NCI-H82 (cell line): ENCODE results near the gene TUSC2.

ENCODE experiments used
- DNase-seq: peaks from one replicate; lab custom pipeline; 2025; lab: John Stamatoyannopoulos, UW

TUSC2 gene

DNA sequence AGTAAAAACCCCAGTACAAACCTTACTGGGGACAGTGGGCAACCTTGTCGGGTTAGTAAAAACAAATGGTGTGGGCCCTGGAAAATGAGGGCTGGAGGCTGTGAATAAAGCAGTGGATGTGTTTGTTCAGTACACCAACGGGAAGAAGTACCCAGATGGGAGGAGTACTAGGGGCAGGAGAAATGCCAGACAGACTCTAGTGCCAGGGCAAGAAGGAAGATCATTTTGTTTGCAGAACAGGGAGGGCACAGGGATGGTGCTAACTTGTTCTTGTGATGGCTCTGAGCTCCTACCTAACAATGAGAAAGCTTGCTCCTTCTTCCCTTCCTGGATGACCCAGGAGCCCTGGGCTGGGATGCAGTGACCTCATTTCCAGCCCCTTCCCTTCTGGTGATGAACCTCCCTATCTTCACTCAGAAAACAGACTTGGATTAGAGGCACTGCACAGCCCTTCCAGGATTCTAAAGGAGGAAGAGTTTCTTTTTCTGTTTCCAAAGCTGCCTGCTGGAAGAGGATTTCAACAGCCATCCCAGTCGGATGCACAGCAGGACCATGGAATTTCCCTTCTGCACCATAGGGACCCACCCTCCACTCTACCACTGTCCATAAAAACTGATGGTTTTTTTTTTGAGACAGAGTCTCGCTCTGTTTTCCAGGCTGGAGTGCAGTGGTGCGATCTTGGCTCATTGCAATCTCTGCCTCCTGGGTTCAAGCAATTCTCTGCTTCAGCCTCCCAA, 6.5 kb upstream of the TUSC2 start:
- DNase-seq = no peak

DNA sequence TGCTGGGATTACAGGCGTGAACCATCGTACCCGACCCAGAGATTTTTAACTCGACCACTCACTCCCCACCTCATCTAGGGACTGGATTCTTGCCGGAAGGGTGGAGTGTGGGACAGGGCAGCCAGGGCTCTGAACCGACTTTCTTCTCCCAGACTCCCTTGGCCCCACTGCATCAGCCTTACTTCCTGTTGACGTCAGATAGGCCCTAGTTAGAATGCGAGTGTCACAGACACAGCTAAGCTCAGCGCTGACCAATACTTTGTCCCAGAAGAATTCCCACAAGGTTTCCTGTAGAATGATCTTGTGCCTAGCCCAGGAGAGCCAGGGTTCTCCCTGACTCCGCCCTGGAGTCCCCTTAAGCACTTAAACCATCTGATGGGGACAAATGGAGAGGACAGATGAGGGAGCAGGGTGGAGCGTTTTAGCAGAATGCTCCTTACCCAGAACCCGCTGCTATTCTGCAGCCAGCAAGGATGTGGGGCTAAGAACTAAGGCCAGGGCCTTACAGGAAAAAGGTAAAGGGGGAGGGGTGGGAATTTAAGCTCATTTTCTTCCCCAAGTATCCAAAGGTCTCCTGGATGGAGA, 5.8 kb upstream of the TUSC2 start:
- DNase-seq = no peak

DNA sequence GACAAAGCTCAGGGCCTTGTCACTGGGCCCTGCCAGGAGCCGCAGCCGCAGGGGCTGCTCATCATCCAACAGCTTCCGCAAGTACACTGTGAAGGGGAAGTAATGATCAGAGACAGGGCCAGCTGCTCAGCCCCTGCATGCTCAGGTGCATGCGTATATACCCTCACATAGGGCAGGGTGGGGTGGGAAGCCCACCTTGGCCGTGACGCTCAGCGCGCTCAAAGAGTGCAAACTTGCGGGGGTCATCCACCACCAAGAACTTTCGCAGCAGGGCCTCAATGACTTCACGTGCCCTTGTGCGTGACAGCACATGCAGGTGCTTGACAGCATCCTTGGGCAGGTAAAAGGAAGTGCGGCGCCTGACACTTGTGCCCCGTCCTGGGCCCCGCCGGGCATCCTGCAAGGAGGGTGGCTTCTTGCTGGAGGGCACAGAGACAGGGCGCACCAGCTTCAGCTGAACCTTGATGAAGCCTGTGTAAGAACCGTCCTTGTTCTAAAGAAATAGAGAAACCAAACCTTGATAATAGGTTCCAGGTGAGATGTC, 3.4 kb upstream of the TUSC2 start:
- DNase-seq = no peak

DNA sequence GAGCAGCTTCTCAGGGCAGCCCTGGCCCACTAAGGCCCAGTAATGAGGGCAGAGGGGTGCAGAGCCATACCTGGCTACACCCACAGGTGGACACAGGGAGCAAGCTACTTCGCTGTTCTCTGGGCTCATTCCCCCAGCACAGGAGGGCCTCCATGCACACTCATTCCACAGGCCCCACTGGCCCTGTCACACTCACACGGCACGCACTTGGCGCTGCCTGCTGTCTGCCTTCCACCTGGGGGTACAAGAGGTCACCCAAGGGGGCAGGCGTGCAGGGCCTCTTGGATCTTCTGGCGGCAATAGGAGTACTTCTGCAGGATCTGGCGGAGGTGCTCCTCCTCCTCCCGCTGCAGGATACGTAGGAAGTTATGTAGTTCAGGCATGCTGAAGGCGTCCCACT, 2.3 kb upstream of the TUSC2 start:
- no peak for DNase-seq

DNA sequence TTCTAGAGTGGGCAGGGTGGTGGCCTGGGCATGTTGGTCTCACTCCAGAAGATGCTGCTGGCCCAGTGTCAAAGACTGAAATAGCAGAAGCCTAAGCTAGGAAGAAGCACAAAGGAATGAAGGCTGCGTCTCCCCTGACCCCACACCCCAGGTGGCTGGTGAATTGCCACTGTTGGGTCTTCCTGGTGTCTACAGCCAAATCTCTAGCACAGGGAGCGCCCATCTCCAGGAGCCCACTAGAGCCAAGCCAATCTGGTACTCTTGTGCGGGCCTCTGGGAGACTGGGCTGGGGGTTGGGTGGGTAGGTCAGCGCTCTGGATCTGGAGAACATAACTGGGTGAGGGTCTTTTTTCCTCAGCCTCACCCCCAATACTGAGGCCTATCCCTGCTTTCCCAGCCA, 894 bp downstream of the TUSC2 start:
- no peak for DNase-seq

DNA sequence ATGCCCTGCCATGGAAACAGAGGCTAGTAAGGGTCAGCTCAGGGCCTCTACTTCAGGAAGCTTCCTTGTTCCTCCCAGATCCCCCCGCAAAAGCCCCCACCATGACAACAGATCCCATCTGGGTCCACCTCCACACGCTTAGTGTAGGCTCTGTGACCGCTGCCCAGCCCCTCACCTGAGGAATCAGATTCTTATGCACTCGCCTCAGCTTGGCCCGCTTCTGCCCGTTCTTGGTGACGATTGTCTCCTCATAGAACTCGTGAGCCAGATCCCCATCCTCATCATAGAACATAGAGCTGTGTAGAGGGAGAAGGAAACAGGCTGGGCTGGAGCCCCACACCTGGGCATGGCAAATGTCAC, 1.9 kb downstream of the TUSC2 start:
- no peak for DNase-seq

DNA sequence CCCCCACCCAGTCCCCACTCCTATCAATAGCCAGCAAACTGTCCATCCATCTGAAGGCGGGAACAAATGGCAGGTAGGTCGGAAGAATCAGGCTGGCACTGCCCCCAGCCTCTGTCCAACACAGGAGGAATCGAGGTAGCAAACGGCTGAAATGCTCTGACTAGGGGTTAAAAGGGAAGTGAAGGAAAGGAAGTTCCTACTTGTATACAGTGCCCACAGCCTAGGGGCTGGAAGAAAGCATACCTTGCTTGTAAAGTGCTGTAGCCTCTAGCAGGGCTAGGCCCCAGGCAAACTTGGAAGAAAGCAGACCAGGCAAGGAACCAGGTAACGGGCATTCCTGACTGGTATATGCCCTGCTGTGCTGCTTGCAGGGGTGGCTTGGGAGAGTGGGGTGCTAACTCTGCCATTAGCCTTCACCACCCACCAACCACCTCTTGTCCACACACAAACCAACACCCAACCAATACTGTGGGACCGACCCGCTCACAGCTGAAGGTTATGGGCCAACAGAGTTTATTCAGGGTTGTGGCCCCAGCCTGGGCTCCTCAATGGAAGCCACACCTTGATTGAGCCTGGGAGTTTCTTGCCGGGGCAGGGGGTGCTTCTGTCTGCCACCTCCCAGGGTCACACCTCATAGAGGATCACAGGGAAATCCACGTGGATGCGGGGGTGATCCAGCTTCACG, 2.4 kb downstream of the TUSC2 start:
- no peak for DNase-seq

DNA sequence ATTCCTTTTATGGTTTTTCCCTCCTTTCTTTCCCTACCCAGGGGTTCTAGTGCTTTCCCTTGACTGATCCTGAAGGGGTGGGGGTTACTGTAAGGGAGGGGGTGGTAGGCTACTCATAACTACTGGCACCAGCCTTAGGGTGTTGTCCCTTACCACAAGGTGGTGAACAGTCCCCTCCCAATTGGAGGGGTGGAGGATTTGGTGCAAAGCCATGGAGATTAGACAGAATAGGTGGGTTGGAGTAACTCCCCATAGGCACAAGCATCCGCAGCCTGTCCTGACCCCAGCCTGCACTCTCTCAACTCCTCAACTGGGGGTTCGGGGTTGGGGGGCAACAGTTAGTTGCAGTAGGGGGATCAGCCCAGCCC, 2.9 kb downstream of the TUSC2 start:
- no peak for DNase-seq

DNA sequence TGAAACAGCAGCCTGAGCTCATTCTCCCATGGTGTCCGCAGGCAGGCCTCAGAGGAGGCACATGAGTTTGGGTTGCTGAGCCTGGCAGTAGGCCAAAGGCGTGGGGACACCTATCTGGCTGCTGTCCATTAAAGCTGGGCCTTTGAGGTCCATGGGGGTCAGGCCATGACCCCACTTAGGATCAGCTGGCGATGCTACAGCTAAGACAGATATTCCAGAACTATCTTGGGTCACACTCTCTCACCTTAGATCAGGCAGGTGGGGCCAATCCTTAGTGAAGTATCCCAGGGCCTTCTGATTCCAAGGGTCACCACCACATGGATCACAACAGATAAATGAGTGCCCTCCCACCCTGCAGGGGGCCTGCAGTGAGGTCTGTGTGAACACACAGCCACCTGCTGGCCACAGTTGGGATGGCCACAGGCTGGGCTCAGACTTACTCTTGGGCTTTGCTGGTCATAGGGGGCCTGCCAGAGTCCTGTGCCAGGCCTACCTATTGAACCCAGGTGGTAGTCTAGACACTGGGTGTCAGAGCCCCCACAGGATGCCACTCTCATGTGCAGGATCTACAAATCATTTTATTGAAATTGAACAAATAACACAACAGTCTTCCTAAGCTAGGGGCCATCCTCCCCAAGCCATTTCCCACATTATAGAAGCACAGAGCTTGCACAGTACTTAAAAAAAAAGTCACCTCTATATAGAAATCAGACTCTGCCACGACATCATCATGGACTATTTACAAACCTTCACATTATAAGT, 3.5 kb downstream of the TUSC2 start:
- DNase-seq = peak; percentile 83

DNA sequence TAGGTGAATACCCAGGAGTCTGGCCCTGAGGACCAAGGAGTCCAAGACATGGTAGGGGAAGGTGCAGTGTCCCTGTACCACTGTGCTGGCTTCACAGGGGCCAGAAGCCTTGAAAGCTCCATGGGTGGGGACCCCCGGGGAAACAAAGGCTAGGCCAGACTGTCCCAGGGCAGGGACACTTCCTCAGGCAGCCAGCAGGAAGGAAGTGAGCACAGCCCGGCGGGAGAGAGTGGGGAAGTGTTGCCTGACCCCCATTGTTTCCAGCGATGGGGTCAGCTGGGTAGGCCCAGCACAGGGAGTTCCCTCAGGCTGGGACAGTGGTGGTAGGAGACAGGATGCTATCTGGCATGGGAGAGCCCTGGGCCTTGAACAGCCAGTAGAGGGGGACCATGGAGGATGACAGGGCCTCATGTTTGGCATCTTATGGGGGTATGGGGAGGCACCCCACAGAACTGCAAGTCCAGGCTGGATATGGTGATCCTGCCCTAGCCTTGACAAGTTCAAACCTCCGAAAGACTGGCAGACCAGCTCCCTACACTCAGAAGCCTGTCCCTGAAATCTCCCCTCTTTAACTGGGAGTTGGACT, 4.3 kb downstream of the TUSC2 start:
- DNase-seq = no peak

DNA sequence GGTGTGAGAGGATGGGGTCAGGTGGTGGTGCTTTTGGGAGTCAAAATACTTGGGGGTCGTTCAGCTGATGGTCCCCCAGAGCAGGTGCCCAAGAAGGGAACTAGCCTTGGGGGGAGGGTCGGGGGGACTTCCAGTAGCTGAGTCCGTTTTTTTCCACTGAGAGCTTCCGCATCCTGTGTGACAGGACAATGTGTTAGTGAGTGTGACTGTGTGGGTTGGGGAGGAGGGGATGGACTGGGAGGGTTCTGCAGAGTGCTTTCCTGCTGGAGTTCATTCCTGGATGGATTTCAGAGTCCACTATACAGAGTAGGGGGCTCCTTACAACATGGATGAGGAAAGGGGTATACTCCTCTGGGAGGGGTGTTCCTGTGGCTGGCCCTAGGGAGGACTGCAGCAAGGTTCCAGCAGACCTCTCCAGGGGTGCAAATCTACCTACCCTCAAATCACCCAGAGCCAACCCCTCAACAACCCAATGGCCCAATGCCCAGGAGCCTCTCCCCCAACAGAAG, 4.9 kb downstream of the TUSC2 start:
- no peak for DNase-seq

DNA sequence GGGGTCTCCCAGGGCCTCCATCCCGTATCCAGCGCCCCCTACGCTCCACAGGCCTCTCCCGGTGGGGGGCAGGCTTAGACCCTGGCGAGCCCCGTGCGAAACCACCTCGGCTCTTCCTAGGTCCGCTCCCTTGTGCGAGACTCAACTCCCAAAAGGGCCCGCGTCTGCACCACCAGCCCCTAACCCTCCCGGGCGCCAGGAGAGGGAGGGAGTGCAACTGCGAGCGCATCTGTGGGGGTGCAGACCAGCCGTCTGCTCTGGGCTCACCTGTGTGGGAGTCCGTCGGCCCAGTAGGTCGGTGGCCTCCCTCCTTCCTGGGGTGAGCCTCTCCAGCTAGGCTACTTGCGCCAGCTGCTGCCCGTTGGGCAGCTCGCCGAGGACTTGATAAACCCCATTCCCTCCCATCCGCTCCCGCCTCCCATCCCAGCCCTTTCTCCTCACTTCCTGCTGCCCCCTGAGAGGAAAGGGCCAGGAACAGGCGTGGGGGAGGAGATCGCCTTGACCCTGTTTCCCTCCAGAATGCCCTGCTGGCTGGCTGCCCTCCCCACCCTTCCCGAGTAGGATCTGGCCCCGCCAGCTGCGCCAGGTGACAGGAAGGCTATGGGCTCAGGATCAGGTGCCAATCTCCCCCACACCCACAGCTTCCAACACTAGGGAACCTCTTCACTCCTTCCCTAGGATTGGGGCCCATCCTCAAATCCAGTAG, 5.5 kb downstream of the TUSC2 start, which contains the start of gene HYAL2:
HYAL2 (minus strand) TSS at position 360 of the 706 bp plus-strand sequence. CDS start 2,256 bp downstream, outside the sequence.
- DNase-seq = no peak

DNA sequence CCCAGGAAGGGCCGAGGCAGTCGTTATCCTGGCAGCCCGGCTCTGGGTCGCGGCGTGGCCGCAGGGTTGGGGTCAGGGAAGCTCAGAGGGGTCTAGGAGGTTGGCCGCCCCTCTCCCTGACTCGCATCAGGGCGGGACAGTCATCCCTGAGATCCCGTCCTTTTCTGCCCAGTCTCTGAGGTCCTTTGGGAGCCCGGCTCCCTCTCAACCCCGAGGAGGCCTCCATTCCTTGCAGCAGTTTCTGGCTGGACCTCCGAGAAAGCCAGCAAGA, 6.0 kb downstream of the TUSC2 start:
- no peak for DNase-seq

DNA sequence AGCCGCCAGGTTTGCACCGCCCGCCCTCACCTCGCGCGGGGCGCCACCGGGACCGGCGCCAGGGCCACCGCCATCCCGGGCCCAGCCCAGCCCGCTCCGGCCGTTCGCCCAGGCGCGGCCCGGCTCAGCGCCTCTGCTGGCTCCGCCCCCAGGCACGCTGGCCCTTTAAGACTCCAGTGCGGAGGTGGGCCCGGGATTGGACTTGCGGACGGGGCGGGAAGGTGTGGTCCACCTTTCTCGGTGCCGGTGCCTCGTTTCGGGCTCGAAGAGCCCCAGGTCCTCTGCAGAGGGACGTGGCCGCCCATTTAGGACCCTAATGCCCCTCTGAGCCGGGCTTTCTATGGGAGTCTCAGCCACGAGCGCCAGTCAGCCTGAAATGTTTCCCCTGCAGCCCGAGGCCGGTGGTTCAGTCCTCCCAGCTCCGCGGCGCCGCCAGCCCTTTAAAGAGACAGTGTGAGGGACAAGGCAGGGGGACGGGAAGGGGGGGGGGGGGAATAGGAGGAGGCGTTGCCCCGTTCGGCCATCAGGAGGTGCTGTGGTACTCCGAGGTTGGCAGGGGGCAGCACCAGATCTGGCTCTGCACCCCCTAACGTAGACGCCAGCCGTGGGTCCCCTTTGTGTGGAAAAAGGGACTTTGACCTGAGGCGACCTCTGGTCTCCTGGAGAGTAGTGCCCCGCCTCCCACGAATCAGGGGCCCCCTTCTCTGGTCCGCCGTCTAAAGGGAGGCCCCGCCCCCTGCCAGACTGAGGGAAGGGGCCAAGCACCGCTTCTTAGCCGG, 6.5 kb downstream of the TUSC2 start:
- peak; percentile 94 for DNase-seq

DNA sequence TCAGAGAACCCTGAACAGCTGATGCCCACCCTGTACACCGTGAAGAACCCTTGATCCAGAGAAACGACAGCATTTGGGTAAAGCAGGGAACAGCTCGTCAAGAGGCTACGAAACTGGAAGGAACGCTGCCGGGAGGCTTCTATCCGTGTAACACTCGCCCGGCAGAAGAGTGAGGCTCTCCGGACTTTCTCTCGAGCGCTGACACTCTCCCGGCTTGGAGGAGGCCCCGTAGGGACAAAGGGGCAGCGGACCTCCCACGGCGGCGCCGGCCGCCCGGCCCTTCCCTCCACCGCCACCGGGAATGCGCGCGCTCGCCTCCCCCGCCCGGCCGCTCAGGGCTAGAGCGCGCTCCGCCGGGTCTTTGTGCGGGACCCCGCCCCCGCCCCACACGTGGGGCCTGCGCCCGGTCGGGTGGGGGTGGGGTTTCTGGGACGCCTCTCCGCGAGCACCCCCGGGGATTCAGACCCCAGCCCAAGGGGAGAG, 7.1 kb downstream of the TUSC2 start:
- peak; percentile 81 for DNase-seq

DNA sequence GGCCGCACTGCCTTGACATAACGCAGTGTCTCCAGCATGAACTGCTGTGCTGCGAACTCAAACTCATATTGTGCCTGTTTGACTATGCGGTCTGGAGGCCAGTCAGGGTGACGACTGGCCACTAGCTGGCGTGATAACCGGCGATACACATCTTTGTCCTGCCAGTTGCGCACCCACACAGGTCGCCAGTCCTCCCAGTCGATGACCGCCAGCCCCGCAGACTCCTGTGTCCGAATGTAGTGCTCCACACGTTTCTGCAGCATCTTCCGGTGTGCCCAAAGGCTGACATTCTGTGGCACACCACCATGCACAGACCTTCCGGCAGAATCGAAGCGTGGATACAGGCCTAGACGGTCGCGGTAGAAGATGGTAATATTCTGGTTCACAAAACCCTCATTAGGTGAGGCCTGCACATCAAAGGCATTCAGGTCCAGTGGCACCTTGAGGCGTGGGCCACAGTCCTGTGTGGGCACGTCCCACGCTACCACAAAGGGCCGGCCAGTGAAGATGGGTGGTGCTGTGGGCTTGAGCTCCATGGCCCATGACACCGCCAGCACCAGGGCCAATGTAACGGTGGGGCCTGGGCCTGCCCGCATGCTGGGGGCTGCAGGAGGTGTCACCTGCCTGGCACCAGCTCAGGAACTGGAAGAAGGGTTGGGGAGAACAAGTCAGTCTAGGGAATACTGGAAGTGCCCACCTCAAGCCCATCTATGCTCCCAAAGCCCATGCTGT, 8.0 kb downstream of the TUSC2 start:
- no peak for DNase-seq

DNA sequence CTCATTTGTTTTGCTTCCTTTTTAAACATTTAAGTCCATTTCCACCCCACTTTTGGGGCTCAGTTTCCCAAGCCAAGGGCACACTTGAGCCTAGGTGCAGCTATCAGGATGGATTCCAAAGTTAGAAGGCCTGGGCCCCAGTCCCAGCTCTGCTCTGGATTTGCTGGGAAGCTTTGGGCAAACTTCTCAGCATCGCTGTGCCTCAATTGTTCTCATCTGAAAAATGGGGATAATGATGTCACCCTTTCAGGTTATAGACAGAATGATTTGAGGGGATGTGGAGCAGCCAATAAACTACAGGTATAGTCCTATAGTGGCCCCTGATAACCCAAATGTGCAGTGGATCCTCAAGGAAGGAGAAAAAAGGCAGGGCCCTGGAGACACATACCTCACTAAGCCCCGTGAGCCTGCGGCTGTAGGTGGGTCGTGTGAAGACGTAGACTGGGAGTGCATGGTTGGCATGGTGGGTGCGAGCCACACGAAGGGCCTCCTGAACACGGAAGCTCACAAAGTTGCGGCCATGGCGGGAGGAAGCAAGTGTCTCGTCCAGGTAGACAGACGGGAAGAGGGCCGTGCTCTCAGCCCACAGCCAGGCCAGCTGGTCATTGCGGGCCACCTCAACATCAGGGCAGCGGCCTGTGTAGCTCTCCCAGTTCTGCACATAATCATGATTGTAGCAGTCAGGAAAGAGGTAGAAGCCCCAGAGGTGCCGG, 8.7 kb downstream of the TUSC2 start:
- DNase-seq = no peak

DNA sequence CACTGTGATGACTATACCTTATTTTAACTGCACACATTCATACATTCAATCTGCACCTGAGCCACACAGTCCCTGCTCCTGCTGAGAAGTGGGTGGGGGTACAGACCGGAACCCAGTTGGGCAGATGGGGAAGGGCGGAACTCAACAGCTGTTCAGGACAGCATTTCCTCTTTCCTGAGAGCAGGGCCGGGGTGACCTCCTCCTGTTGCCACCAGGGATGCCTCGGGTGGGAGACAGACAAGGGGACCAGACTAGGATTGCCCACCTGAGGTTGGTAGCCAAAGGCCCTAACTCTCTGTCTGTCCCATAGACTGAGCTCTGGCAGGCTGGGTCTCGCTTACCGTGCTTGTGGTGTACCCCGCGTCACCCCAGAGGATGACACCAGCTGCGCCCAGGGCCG, 9.4 kb downstream of the TUSC2 start:
- DNase-seq = no peak

DNA sequence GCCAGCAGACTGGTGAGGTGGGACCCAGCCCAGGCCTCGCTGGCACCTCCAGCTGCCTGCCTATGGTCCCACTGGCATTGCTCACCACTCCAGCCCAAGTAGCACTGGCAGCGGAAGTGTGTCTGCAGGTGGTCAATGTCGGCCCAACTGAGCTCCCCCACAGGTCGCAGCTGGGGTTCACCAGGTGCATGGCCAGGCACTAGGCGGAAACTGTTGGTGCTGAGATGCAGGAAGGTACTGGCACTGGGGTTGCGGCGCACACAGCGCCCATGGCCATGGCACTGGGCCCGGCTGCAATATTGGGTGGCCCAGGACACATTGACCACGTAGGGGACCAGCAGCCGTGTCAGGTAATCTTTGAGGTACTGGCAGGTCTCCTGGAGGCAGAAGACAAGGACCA, 9.9 kb downstream of the TUSC2 start:
- no peak for DNase-seq
